OCI-LY3 (cell line): ENCODE results near the gene TGM5.
"Not testable (repeated sequence)": the region's sequence is repeated elsewhere in the genome, so short reads cannot be mapped to it uniquely, and the experiment has no call there.

ENCODE experiments used
- EZH2phosphoT487 ChIP-seq: fragments of 200-600 bp; shearing (Covaris generic); IDR thresholded peaks from 2 replicates; pipeline ENCODE4 v1.6.1; 2018; ENCODE audit warnings: antibody characterized with exemption, mixed run types, low read depth
- TF ChIP-seq, protein P1 (sequence below): fragments of 200-600, 300-600 bp; sonication (generic); IDR thresholded peaks from 2 replicates; pipeline ENCODE4 v1.5.1; 2014; ENCODE audit warnings: antibody characterized with exemption, low read length, low read depth

- TF ChIP-seq, protein P1, sequence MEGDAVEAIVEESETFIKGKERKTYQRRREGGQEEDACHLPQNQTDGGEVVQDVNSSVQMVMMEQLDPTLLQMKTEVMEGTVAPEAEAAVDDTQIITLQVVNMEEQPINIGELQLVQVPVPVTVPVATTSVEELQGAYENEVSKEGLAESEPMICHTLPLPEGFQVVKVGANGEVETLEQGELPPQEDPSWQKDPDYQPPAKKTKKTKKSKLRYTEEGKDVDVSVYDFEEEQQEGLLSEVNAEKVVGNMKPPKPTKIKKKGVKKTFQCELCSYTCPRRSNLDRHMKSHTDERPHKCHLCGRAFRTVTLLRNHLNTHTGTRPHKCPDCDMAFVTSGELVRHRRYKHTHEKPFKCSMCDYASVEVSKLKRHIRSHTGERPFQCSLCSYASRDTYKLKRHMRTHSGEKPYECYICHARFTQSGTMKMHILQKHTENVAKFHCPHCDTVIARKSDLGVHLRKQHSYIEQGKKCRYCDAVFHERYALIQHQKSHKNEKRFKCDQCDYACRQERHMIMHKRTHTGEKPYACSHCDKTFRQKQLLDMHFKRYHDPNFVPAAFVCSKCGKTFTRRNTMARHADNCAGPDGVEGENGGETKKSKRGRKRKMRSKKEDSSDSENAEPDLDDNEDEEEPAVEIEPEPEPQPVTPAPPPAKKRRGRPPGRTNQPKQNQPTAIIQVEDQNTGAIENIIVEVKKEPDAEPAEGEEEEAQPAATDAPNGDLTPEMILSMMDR, result not testable (repeated sequence)
- TF ChIP-seq EZH2phosphoT487, result not testable (repeated sequence)
These were observed 22.9 kb upstream of the TGM5 start for GRCh38 chr15:43289656-43290055.
